ENCODE results near the gene CLCA1.

Gene CLCA1

DNA sequence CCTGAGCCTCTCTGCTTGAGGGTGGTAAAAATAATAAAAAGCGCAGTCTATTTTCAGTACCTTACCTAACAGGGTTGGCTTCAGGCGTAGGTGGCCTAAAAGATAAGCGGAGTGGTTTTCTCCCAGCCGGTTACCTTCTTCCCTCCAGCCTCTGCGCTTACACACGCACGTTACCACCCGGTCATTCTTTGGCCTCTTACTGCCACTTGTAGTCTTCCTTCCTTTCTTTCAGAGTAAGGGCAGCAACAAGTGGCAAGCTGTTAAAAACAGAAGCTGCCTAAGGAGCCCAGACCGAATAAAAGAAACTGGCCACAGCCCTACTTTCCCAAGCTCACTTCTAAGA lies 35.4 kb downstream of the CLCA1 start:
- DNase-seq: no peak

DNA sequence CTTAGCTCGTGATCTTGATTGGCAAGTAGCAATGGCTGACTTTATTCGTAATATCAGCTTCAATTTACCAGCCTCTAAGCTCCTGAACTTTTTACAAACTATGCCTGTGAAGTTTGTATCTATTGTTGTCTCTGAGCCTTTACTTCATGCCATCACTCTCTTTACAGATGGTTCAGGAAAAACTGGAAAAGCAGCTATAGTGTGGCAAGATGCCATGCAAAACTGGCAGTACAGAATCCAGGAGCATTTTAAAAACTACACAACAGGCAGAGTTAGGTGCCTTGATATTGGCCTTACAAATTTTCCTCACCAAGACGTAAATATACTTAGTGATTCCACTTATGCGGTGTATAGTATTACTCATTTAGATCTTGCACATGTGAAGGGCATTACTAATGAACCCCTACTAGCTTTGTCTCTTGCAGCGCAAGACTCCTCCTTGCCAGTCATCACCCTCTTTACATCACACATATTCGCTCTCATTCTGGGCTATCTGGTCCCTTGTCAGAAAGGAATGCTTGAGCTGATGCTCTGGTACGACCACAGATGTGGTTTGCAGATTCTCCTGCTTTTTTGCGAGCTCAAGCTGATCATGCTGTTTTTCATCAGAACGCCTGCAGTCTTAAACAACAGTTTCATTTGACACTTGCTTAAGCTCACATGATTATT lies 36.3 kb downstream of the CLCA1 start:
- DNase-seq: no peak

DNA sequence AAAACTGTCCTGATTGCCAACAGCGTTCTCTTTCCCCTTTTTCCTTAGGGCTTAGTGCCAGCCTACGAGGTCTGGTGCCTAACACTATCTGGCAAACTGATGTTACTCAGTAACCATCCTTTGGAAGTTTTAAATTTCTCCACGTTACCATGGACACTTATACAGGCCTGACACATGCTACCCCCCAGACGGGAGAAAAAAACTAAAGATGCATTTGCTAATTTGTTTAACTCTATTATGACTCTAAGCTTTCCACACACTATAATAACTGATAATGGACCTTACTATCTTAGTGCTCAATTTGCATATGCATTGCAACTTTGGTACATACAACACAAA lies 36.8 kb downstream of the CLCA1 start:
- DNase-seq: no peak

DNA sequence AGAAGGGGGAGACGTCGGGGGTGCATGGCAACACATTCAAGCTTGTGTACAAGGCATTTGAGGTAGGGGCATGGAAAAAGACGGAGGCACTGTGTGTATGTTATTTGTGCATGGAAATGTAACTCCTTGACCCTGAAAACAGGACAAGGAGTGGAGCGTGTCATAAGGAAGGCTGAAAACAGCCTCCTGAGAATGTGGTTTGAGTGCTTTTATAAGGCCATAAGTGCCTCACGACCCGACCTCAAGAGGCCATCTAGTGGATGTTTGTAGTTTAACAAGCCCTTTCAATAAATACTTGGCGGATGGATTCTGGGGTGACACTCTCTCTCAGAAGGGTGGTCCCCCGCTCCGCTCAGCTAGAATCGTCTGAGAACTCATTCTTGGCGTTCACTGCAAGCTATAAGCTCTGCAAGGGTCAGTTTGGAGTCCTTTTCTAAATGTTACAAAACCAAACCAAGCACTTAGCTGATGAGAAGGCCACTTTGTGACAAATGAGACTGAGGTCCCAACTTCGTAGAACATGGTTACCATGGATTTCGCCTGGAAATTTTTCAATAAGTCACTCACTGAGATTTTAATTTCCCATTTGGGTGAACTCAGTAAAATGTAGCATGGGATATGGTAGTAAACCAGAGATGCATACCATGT lies 39.3 kb downstream of the CLCA1 start:
- DNase-seq: no peak

GRCh38 chr1:86508583-86508969 lies 39.8 kb downstream of the CLCA1 start:
- no peak for DNase-seq

- DNase-seq: no peak
Observed at GRCh38 chr1:86515597-86515996, 46.9 kb downstream of the CLCA1 start.

GRCh38 chr1:86516335-86516734 lies 47.6 kb downstream of the CLCA1 start:
- DNase-seq: no peak

DNA sequence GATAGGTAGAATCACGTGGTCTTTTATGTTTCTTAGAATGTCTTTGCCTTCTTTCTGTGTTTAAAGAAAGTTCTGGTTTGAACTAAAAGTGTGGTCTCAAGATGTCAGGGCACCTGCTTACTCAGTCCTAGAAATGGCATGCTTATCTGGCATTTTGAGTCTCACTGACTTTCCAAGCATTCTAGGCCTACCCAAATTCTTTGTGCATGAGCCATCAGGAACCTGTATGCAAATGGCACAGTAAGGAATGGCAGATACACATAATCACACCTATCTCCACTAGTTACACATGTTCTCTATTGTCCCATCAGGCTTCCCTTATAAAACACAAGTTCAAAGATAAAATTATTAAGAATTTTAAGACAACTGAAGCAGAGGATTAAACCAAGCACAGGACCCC lies 48.6 kb downstream of the CLCA1 start:
- no peak for DNase-seq

DNA sequence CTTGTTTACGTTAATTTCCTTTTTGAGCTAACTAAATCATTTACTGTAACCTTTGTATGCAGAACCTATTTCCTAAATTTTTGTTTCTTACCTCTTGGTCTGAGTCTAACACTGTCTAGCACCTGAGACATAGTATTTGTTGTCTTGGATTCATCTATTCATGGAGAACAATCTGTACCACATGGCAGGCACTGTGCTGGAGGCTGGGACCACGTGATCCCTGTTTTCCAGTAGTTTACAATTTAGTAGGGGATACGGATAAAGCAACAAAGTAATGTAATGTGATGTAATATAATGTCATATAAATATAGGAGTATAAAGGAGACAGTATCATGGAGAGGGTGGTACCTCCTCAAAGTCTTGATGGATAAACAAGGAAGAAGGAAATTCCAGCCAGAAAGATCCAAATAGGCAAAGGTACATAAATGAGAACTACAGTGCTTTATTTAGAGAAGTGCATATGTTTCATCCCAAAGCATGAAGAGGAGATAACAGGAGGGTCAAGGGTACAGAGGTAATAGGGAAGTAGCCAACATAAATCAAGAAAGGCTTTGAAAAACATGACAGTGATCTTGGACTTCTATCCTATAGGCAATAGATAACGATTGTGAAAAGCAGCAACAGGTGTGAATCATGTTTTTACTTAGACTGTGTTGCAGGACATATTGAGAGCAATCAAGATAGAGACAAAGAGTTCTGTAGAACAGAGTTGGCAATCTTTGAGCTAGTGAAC lies 52.2 kb downstream of the CLCA1 start:
- no peak for DNase-seq

- no peak for DNase-seq
Observed at GRCh38 chr1:86521522-86521891, 52.8 kb downstream of the CLCA1 start.

DNA sequence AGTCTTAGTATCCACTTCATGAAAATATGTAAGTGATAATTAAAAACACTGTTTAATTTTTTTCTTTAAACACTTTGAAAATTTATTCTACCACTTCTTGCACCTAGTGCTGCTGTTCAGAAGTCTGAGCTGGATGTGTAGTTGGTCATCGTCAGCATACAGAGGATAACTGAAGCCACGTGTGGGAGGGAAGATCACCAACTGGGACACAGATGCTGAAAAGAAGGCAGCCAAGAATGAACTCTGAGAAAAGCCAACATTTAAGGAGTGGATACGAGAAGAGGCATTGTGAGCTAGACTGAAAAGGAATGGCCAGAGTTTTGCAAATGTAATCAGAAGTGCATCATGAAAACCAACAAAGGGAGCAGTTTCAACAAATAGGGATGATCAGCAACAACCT lies 53.5 kb downstream of the CLCA1 start:
- DNase-seq: no peak

DNA sequence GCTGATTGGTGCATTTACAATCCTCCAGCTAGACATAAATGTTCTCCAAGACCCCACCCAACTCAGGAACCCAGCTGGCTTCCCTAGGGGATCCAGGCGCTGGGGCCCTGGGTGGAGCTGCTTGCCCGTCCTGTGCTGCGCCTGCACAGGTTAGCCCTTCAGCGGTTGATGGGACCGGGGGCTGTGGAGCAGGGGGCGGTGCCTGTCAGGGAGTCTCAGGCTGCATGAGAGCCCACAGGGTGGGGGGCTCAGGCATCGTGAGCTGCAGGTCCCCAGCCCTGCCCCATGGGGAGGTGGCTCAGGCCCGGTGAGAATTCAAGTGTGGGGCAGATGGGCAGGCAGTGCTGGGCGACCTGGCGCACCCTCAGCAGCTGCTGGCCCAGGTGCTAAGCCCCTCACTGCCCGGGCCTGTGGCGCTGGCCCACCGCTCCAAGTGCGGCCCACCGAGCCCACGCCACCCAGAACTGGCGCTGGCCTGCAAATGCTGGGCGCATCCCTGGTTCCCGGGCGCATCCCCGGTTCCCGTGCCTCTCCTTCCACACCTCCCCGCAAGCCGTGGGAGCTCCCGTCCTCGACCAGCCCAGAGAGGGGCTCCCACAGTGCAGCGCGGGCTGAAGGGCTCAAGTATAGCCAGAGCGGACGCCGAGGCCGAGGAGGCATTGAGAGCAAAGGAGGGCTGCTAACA lies 55.1 kb downstream of the CLCA1 start:
- no peak for DNase-seq

GRCh38 chr1:86527306-86527705 lies 58.6 kb downstream of the CLCA1 start:
- DNase-seq: no peak

- no peak for DNase-seq
Observed at GRCh38 chr1:86530211-86530845, 61.6 kb downstream of the CLCA1 start.

- no peak for DNase-seq
Observed at GRCh38 chr1:86537928-86538695, 69.4 kb downstream of the CLCA1 start.

GRCh38 chr1:86538775-86539174 lies 70.0 kb downstream of the CLCA1 start:
- no peak for DNase-seq

GRCh38 chr1:86541859-86542258 lies 73.1 kb downstream of the CLCA1 start:
- DNase-seq: no peak

GRCh38 chr1:86542631-86543030 lies 73.9 kb downstream of the CLCA1 start:
- no peak for DNase-seq

GRCh38 chr1:86546787-86547221 lies 78.1 kb downstream of the CLCA1 start, which contains the start of gene CLCA4:
CLCA4 (plus strand) TSS chr1:86547078; CDS start chr1:86547120, 42 bp downstream.
- no peak for DNase-seq

- no peak for DNase-seq
Observed at GRCh38 chr1:86548839-86549238, 80.1 kb downstream of the CLCA1 start.
